OCI-LY3 (cell line): ENCODE results near the gene ERGIC1.

Experiments used
- H2AFZ ChIP-seq: fragments of 200-600, 300-600 bp; shearing (Covaris generic); 2 replicates; pipeline ENCODE4 v1.6.0; 2014; ENCODE audit warnings: antibody characterized with exemption, low read depth, low read length
- H3K27ac ChIP-seq: fragments of 200-600, 300-600 bp; sonication (generic); 2 replicates; pipeline ENCODE4 v1.5.1; 2014; ENCODE audit warnings: mild to moderate bottlenecking, low read length, moderate library complexity, mixed read lengths
- H3K27me3 ChIP-seq: fragments of 200-600, 300-600 bp; sonication (generic); 2 replicates; pipeline ENCODE4 v1.6.1; 2014; ENCODE audit warnings: low read depth, low read length, mixed read lengths
- H3K36me3 ChIP-seq: fragments of 200-600, 300-600 bp; sonication (generic); replicated peaks from 2 replicates; pipeline ENCODE3; 2014; ENCODE audit warnings: low read depth, low read length, mixed read lengths
- H3K4me1 ChIP-seq: fragments of 300-600, 200-600 bp; sonication (generic); 2 replicates; pipeline ENCODE4 v1.6.1; 2014; ENCODE audit warnings: low read length, mixed read lengths
- H3K4me2 ChIP-seq: fragments of 200-600, 300-600 bp; sonication (generic); 2 replicates; pipeline ENCODE4 v1.6.1; 2014; ENCODE audit warnings: low read length, mixed read lengths
- H3K4me3 ChIP-seq: fragments of 300-600, 200-600 bp; sonication (generic); 2 replicates; pipeline ENCODE4 v1.5.1; 2014; ENCODE audit warnings: antibody characterized with exemption, mild to moderate bottlenecking, low read length, moderate library complexity
- H3K79me2 ChIP-seq: fragments of 300-600, 200-600 bp; shearing (Covaris generic); 2 replicates; pipeline ENCODE4 v1.6.1; 2014; ENCODE audit warnings: mild to moderate bottlenecking, low read length, mixed read lengths
- H3K9ac ChIP-seq: fragments of 300-600, 200-600 bp; shearing (Covaris generic); 2 replicates; pipeline ENCODE4 v1.6.0; 2014; ENCODE audit warnings: mild to moderate bottlenecking, low read length, moderate library complexity
- H3K9me3 ChIP-seq: fragments of 200-600, 300-600 bp; shearing (Covaris generic); 2 replicates; pipeline ENCODE4 v1.6.1; 2014; ENCODE audit warnings: low read length, mixed read lengths; ENCODE audit not compliant: insufficient read depth
- H4K20me1 ChIP-seq: fragments of 200-600, 300-600 bp; sonication (generic); 2 replicates; pipeline ENCODE4 v1.6.1; 2016; ENCODE audit warnings: low read length, mixed read lengths; ENCODE audit not compliant: insufficient read depth
- EZH2phosphoT487 ChIP-seq: fragments of 200-600 bp; shearing (Covaris generic); IDR thresholded peaks from 2 replicates; pipeline ENCODE4 v1.6.1; 2018; ENCODE audit warnings: antibody characterized with exemption, mixed run types, low read depth
- TF ChIP-seq, protein P1 (sequence below): fragments of 200-600, 300-600 bp; sonication (generic); IDR thresholded peaks from 2 replicates; pipeline ENCODE4 v1.5.1; 2014; ENCODE audit warnings: antibody characterized with exemption, low read length, low read depth

The ERGIC1 gene

GRCh38 chr5:172941067-172941516 is 107.0 kb downstream of the ERGIC1 start:
- Histone ChIP-seq H3K9ac (no peak overlapping the region), H3K79me2 (no peaks in the 10 kb centered on the region), H2AFZ (no peak overlapping the region), H4K20me1 (no peaks in the 10 kb centered on the region), H3K4me3 (no peak overlapping the region), H3K9me3 (no peaks in the 10 kb centered on the region), H3K27me3 (no peaks in the 10 kb centered on the region), H3K4me2 (no peak overlapping the region), H3K4me1 (no peaks in the 10 kb centered on the region), H3K27ac (no peak overlapping the region), H3K36me3 (no peaks in the 10 kb centered on the region)
- TF ChIP-seq EZH2phosphoT487 = no peak

DNA sequence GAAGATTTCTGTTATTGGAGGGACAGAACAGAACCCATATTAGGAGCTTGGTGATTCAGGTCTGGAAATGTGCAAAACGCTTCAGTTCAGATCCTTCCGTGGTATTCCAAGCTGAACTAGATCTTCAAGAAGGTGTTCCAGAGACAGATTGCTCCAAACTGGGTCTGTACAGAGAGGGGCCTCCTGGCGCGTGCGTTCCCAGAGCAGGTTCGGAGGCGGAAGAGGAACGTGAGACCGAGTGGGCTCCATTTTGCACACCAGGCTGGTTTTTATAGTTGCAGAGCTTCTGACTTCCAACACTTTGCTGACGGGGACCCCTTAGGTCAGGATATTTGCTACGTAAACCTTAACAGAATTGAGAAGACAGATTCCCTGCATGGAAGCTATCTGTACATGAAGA is 108.5 kb downstream of the ERGIC1 start:
- no peak overlapping the region for H3K9ac ChIP-seq
- TF ChIP-seq EZH2phosphoT487 = no peak
- TF ChIP-seq, protein P1, sequence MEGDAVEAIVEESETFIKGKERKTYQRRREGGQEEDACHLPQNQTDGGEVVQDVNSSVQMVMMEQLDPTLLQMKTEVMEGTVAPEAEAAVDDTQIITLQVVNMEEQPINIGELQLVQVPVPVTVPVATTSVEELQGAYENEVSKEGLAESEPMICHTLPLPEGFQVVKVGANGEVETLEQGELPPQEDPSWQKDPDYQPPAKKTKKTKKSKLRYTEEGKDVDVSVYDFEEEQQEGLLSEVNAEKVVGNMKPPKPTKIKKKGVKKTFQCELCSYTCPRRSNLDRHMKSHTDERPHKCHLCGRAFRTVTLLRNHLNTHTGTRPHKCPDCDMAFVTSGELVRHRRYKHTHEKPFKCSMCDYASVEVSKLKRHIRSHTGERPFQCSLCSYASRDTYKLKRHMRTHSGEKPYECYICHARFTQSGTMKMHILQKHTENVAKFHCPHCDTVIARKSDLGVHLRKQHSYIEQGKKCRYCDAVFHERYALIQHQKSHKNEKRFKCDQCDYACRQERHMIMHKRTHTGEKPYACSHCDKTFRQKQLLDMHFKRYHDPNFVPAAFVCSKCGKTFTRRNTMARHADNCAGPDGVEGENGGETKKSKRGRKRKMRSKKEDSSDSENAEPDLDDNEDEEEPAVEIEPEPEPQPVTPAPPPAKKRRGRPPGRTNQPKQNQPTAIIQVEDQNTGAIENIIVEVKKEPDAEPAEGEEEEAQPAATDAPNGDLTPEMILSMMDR = no peak

DNA sequence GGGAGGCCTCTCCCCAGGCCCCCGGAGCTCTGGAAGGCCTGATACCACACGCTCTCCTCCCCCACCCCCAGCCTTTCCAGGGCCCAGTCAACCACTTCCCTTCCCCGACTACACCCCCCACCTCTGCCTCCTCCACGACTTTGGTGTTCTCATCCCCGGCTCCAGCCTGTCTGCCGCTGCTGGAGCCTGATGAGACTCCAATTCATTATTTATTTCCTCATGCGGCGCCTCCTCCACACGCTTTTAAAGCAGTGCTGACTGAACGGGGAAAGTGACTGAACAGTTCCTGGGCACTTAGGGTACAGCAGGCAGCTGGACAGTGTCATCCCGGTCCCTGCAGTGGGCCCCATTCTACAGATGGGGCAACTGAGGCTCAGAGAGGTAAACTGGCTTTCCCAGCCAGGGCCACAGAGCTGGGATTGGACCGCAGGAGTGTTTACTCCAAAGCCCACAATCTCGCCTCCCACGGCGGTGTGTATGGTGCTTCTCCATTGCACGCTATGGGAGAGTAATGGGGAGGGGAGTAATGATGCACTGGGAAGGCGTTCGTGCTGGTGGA is 109.3 kb downstream of the ERGIC1 start:
- Histone ChIP-seq H3K79me2 (no peaks in the 10 kb centered on the region), H4K20me1 (no peaks in the 10 kb centered on the region), H3K9ac (no peak overlapping the region), H3K4me3 (no peak overlapping the region), H2AFZ (no peak overlapping the region), H3K27me3 (no peaks in the 10 kb centered on the region), H3K4me1 (no peaks in the 10 kb centered on the region), H3K4me2 (no peak overlapping the region), H3K9me3 (no peaks in the 10 kb centered on the region), H3K27ac (no peak overlapping the region), H3K36me3 (no peaks in the 10 kb centered on the region)
- TF ChIP-seq, protein P1 = no peak
- no peak for TF ChIP-seq EZH2phosphoT487

More for the DNA sequence above, 108.5 kb downstream of the ERGIC1 start:
- Histone ChIP-seq H3K4me3 (no peak overlapping the region), H4K20me1 (no peaks in the 10 kb centered on the region), H3K4me1 (no peaks in the 10 kb centered on the region), H3K27ac (no peak overlapping the region), H2AFZ (no peak overlapping the region), H3K9me3 (no peaks in the 10 kb centered on the region), H3K4me2 (no peak overlapping the region), H3K27me3 (no peaks in the 10 kb centered on the region), H3K36me3 (no peaks in the 10 kb centered on the region), H3K79me2 (no peaks in the 10 kb centered on the region)

- Histone ChIP-seq H3K36me3 (no peaks in the 10 kb centered on the region), H4K20me1 (no peaks in the 10 kb centered on the region), H3K9ac (no peak overlapping the region), H3K9me3 (no peaks in the 10 kb centered on the region), H3K79me2 (no peaks in the 10 kb centered on the region), H3K4me1 (no peaks in the 10 kb centered on the region), H3K27me3 (no peaks in the 10 kb centered on the region), H3K4me2 (no peak overlapping the region), H2AFZ (no peak overlapping the region), H3K4me3 (no peak overlapping the region), H3K27ac (no peak overlapping the region)
- TF ChIP-seq EZH2phosphoT487 = no peak
- TF ChIP-seq, protein P1 = no peak
Measured at GRCh38 chr5:172943906-172944305, 109.9 kb downstream of the ERGIC1 start.
